CD8-positive, alpha-beta memory T cell (primary cell): ENCODE data around the gene KCNJ5. TPM values are rescaled to one million over a fixed set of nuclear protein-coding genes. Genes with fewer than 3 reads are reported as not detected.

ENCODE experiments used
- CTCF ChIA-PET: fragments of 350-600 bp; sonication (Branson Sonifier 250); formaldehyde crosslinking; loops from one replicate; lab custom pipeline; 2021; ENCODE audit warnings: antibody characterized with exemption; lab: Charles Lee
- POLR2A ChIA-PET: fragments of 350-600 bp; sonication (Branson Sonifier 250); formaldehyde crosslinking; loops from one replicate; lab custom pipeline; 2021; ENCODE audit warnings: antibody characterized with exemption; lab: Charles Lee
- DNase-seq, 5 donors: peaks; one replicate each; pipeline versions ENCODE4 v3.0.0 to v3.0.0-alpha.2; 2020 to 2022; ENCODE audit warnings: mixed read lengths in 1 of 5
- H3K27ac ChIP-seq: one replicate; pipeline ENCODE4 v1.7.0; 2013; ENCODE audit warnings: low read depth, mild to moderate bottlenecking, low read length, moderate library complexity
- H3K27me3 ChIP-seq: 2 replicates; pipeline ENCODE4 v1.7.0; 2013; ENCODE audit warnings: low read length, mild to moderate bottlenecking; ENCODE audit not compliant: insufficient read depth, poor library complexity, severe bottlenecking
- H3K36me3 ChIP-seq: 2 replicates; pipeline ENCODE4 v1.7.0; 2013; ENCODE audit warnings: mild to moderate bottlenecking, low read length, moderate library complexity; ENCODE audit not compliant: insufficient read depth
- H3K4me1 ChIP-seq: 2 replicates; pipeline ENCODE4 v1.7.0; 2013; ENCODE audit warnings: mild to moderate bottlenecking, low read length, moderate library complexity; ENCODE audit not compliant: insufficient read depth
- H3K4me3 ChIP-seq: 2 replicates; pipeline ENCODE4 v1.7.0; 2013; ENCODE audit warnings: mild to moderate bottlenecking, low read length
- H3K9me3 ChIP-seq: 2 replicates; pipeline ENCODE4 v1.7.0; 2013; ENCODE audit warnings: mild to moderate bottlenecking, low read length
- H3K27ac Mint-ChIP-seq, 8 donors: one replicate each; pipeline ENCODE4 v1.8.0; 2020 to 2021; ENCODE audit warnings: mixed read lengths in 8 of 8, mild to moderate bottlenecking in 6 of 8, inconsistent platforms in 3 of 8, moderate library complexity in 3 of 8
- H3K27me3 Mint-ChIP-seq, 2 donors: one replicate each; pipeline ENCODE4 v1.8.0; 2020 to 2021; ENCODE audit warnings: mixed read lengths in 2 of 2, mild to moderate bottlenecking in 1 of 2, moderate library complexity in 1 of 2
- H3K36me3 Mint-ChIP-seq, 3 donors: one replicate each; pipeline ENCODE4 v1.8.0; 2020 to 2021; ENCODE audit warnings: mixed read lengths in 3 of 3, inconsistent platforms in 1 of 3, mild to moderate bottlenecking in 1 of 3
- H3K4me1 Mint-ChIP-seq, 3 donors: one replicate each; pipeline ENCODE4 v1.8.0; 2020 to 2021; ENCODE audit warnings: mixed read lengths in 3 of 3, inconsistent platforms in 1 of 3, mild to moderate bottlenecking in 1 of 3
- H3K4me3 Mint-ChIP-seq, 7 donors: one replicate each; pipeline ENCODE4 v1.8.0; 2020 to 2021; ENCODE audit warnings: mixed read lengths in 7 of 7, mild to moderate bottlenecking in 6 of 7, moderate library complexity in 4 of 7, inconsistent platforms in 2 of 7
- H3K9me3 Mint-ChIP-seq, 5 donors: one replicate each; pipeline ENCODE4 v1.8.0; 2020 to 2022; ENCODE audit warnings: mixed read lengths in 5 of 5, mild to moderate bottlenecking in 3 of 5, moderate library complexity in 2 of 5, inconsistent platforms in 1 of 5
- polyA plus RNA-seq: library from polyadenylated mRNA; unstranded; fragments of 300-500 nt; fragmentation: Illumina TruSeq; gene quantifications from one replicate; pipeline ENCODE4 v1.2.3, GENCODE V29; 2021
- total RNA-seq, 2 experiments: library from RNA; stranded (reverse); gene quantifications; one replicate each; pipeline ENCODE4 v1.2.3, GENCODE V29; 2021

KCNJ5 gene
- total and polyA plus RNA-seq, 3 experiments from 2014 or later = 0.04 TPM; not detected in 2

- no peak overlapping the region for H3K27ac ChIP-seq
- no peak overlapping the region for H3K4me3 Mint-ChIP-seq
- no peaks in the 10 kb centered on the region for H3K36me3 Mint-ChIP-seq
- peaks cover 7 to 29% of the 10 kb centered on the region in 2 donors for H3K27me3 Mint-ChIP-seq
- no peak overlapping the region for H3K4me3 ChIP-seq
- no peak for DNase-seq
- H3K4me1 ChIP-seq = no peaks in the 10 kb centered on the region
- H3K9me3 ChIP-seq = no peaks in the 10 kb centered on the region
- H3K36me3 ChIP-seq = no peaks in the 10 kb centered on the region
- ChIA-PET POLR2A (no interaction called here), CTCF (interaction anchor here (0.6 to 2.8 kb wide), 3 partner anchors 8 to 64 kb away, joined by 3 to 14 read pairs (median 5); no protein-coding TSS in a partner anchor)
- H3K27me3 ChIP-seq = no peaks in the 10 kb centered on the region
- H3K9me3 Mint-ChIP-seq = no peaks in the 10 kb centered on the region
- no peak overlapping the region for H3K27ac Mint-ChIP-seq
- H3K4me1 Mint-ChIP-seq = no peaks in the 10 kb centered on the region
These were observed 57.4 kb downstream of the KCNJ5 start for GRCh38 chr11:128948583-128948982.

- Histone ChIP-seq H3K4me1 (no peaks in the 10 kb centered on the region), H3K36me3 (no peaks in the 10 kb centered on the region), H3K9me3 (no peaks in the 10 kb centered on the region), H3K27ac (no peak overlapping the region), H3K27me3 (no peaks in the 10 kb centered on the region), H3K4me3 (no peak overlapping the region)
- ChIA-PET POLR2A (no interaction called here), CTCF (interaction anchor here (2.8 kb wide), 1 partner anchor 65 kb away, joined by 14 read pairs; no protein-coding TSS in a partner anchor)
- no peak overlapping the region for H3K4me3 Mint-ChIP-seq
- H3K9me3 Mint-ChIP-seq = no peaks in the 10 kb centered on the region
- H3K36me3 Mint-ChIP-seq = no peaks in the 10 kb centered on the region
- H3K4me1 Mint-ChIP-seq = no peaks in the 10 kb centered on the region
- peak overlapping the region in 1 of 8 donors; percentile 16 for H3K27ac Mint-ChIP-seq
- H3K27me3 Mint-ChIP-seq = peaks cover 6 to 20% of the 10 kb centered on the region in 2 donors
- no peak for DNase-seq
These were observed 58.8 kb downstream of the KCNJ5 start for GRCh38 chr11:128949791-128950454.

GRCh38 chr11:128953151-128953550, 62.0 kb downstream of the KCNJ5 start:
- DNase-seq = no peak
- no peaks in the 10 kb centered on the region for H3K27me3 ChIP-seq
- CTCF ChIA-PET = no interaction called here
- no peak overlapping the region for H3K4me3 ChIP-seq
- Mint-ChIP-seq H3K4me3 (no peak overlapping the region), H3K9me3 (no peaks in the 10 kb centered on the region), H3K27me3 (peaks cover 7 to 27% of the 10 kb centered on the region in 2 donors), H3K4me1 (peaks cover 0 to 4% (median 0%) of the 10 kb centered on the region in 3 donors), H3K36me3 (no peaks in the 10 kb centered on the region), H3K27ac (no peak overlapping the region)
- H3K36me3 ChIP-seq = no peaks in the 10 kb centered on the region
- H3K27ac ChIP-seq = no peak overlapping the region
- POLR2A ChIA-PET = no interaction called here
- H3K9me3 ChIP-seq = no peaks in the 10 kb centered on the region
- H3K4me1 ChIP-seq = no peaks in the 10 kb centered on the region

- Mint-ChIP-seq H3K4me1 (peaks cover 0 to 4% (median 0%) of the 10 kb centered on the region in 3 donors), H3K4me3 (no peak overlapping the region), H3K27ac (no peak overlapping the region), H3K36me3 (no peaks in the 10 kb centered on the region), H3K27me3 (peaks cover 8 to 24% of the 10 kb centered on the region in 2 donors), H3K9me3 (no peaks in the 10 kb centered on the region)
- POLR2A ChIA-PET = no interaction called here
- DNase-seq = no peak
- CTCF ChIA-PET = interaction anchor here (0.7 to 2.4 kb wide), 8 partner anchors 10 to 798 kb away, joined by 4 to 53 read pairs (median 7); no protein-coding TSS in a partner anchor
- no peaks in the 10 kb centered on the region for H3K4me1 ChIP-seq
- H3K4me3 ChIP-seq = no peak overlapping the region
- no peak overlapping the region for H3K27ac ChIP-seq
- no peaks in the 10 kb centered on the region for H3K36me3 ChIP-seq
- H3K27me3 ChIP-seq = no peaks in the 10 kb centered on the region
- H3K9me3 ChIP-seq = no peaks in the 10 kb centered on the region
These were observed 64.5 kb downstream of the KCNJ5 start for GRCh38 chr11:128955636-128956035.

- no peaks in the 10 kb centered on the region for H3K27me3 ChIP-seq
- Mint-ChIP-seq H3K36me3 (no peaks in the 10 kb centered on the region), H3K27ac (peak overlapping the region in 2 of 8 donors; percentile 27 to 29), H3K9me3 (no peaks in the 10 kb centered on the region), H3K4me3 (no peak overlapping the region), H3K27me3 (peaks cover 5 to 25% of the 10 kb centered on the region in 2 donors), H3K4me1 (peaks cover 0 to 4% (median 0%) of the 10 kb centered on the region in 3 donors)
- CTCF ChIA-PET = interaction anchor here (0.6 to 2.4 kb wide), 12 partner anchors 9 to 799 kb away, joined by 3 to 53 read pairs (median 4); no protein-coding TSS in a partner anchor
- no peaks in the 10 kb centered on the region for H3K4me1 ChIP-seq
- H3K9me3 ChIP-seq = no peaks in the 10 kb centered on the region
- POLR2A ChIA-PET = interaction anchor here (0.7 to 1.4 kb wide), 2 partner anchors 49 to 72 kb away, joined by 3 to 8 read pairs; no protein-coding TSS in a partner anchor
- peak in 2 of 5 donors; percentile 23 to 37 for DNase-seq
- no peak overlapping the region for H3K4me3 ChIP-seq
- no peak overlapping the region for H3K27ac ChIP-seq
- no peaks in the 10 kb centered on the region for H3K36me3 ChIP-seq
These were observed 65.4 kb downstream of the KCNJ5 start for GRCh38 chr11:128956401-128957201.

GRCh38 chr11:128957202-128957482, 66.0 kb downstream of the KCNJ5 start:
- no peak for DNase-seq
- H3K27me3 Mint-ChIP-seq = peaks cover 5 to 24% of the 10 kb centered on the region in 2 donors
- POLR2A ChIA-PET = interaction anchor here (1.4 kb wide), 1 partner anchor 72 kb away, joined by 3 read pairs; no protein-coding TSS in a partner anchor
- H3K4me1 ChIP-seq = no peaks in the 10 kb centered on the region
- CTCF ChIA-PET = interaction anchor here (0.6 to 2.4 kb wide), 9 partner anchors 9 to 800 kb away, joined by 3 to 53 read pairs (median 5); no protein-coding TSS in a partner anchor
- H3K4me1 Mint-ChIP-seq = peaks cover 0 to 4% (median 0%) of the 10 kb centered on the region in 3 donors
- peak overlapping the region in 2 of 8 donors; percentile 27 to 29 for H3K27ac Mint-ChIP-seq
- no peaks in the 10 kb centered on the region for H3K9me3 ChIP-seq
- H3K36me3 Mint-ChIP-seq = no peaks in the 10 kb centered on the region
- H3K27ac ChIP-seq = no peak overlapping the region
- no peaks in the 10 kb centered on the region for H3K9me3 Mint-ChIP-seq
- no peak overlapping the region for H3K4me3 Mint-ChIP-seq
- no peaks in the 10 kb centered on the region for H3K27me3 ChIP-seq
- H3K36me3 ChIP-seq = no peaks in the 10 kb centered on the region
- H3K4me3 ChIP-seq = no peak overlapping the region

- ChIA-PET CTCF (no interaction called here), POLR2A (no interaction called here)
- H3K27me3 ChIP-seq = no peaks in the 10 kb centered on the region
- H3K4me1 ChIP-seq = no peaks in the 10 kb centered on the region
- no peak for DNase-seq
- Mint-ChIP-seq H3K27me3 (peaks cover 3 to 14% of the 10 kb centered on the region in 2 donors), H3K27ac (no peak overlapping the region), H3K36me3 (no peaks in the 10 kb centered on the region), H3K4me1 (peaks cover 25 to 35% (median 31%) of the 10 kb centered on the region in 3 donors), H3K4me3 (no peak overlapping the region), H3K9me3 (no peaks in the 10 kb centered on the region)
- no peaks in the 10 kb centered on the region for H3K36me3 ChIP-seq
- no peak overlapping the region for H3K27ac ChIP-seq
- no peaks in the 10 kb centered on the region for H3K9me3 ChIP-seq
- no peak overlapping the region for H3K4me3 ChIP-seq
These were observed 70.5 kb downstream of the KCNJ5 start for GRCh38 chr11:128961645-128962044.

GRCh38 chr11:128962896-128963295, 71.7 kb downstream of the KCNJ5 start:
- ChIA-PET POLR2A (no interaction called here), CTCF (no interaction called here)
- no peaks in the 10 kb centered on the region for H3K9me3 Mint-ChIP-seq
- H3K4me1 Mint-ChIP-seq = peaks cover 25 to 35% (median 31%) of the 10 kb centered on the region in 3 donors
- Histone ChIP-seq H3K4me1 (no peaks in the 10 kb centered on the region), H3K36me3 (no peaks in the 10 kb centered on the region), H3K4me3 (no peak overlapping the region), H3K27me3 (no peaks in the 10 kb centered on the region), H3K27ac (no peak overlapping the region), H3K9me3 (no peaks in the 10 kb centered on the region)
- H3K27ac Mint-ChIP-seq = no peak overlapping the region
- peaks cover 1 to 9% of the 10 kb centered on the region in 2 donors for H3K27me3 Mint-ChIP-seq
- H3K36me3 Mint-ChIP-seq = no peaks in the 10 kb centered on the region
- no peak for DNase-seq
- no peak overlapping the region for H3K4me3 Mint-ChIP-seq
